SK-N-MC (cell line): ENCODE data around the gene GPR15.

Experiments used
- DNase-seq: peaks from one replicate; pipeline ENCODE4 v3.0.0-alpha.2; 2011; ENCODE audit warnings: low read depth, low spot score
- H3K27ac ChIP-seq: fragments of 200-600 bp; sonication (generic); 2 replicates; pipeline ENCODE4 v1.5.1; 2016; ENCODE audit warnings: mixed run types
- H3K36me3 ChIP-seq: fragments of 200-600 bp; sonication (generic); 2 replicates; pipeline ENCODE4 v1.6.1; 2017; ENCODE audit warnings: antibody characterized with exemption, low read length, mixed read lengths; ENCODE audit not compliant: insufficient read depth
- H3K4me3 ChIP-seq: fragments of 200-600 bp; sonication (generic); 2 replicates; pipeline ENCODE4 v1.5.1; 2016
- H3K9ac ChIP-seq: fragments of 200-600 bp; sonication (generic); 2 replicates; pipeline ENCODE4 v1.8.0; 2017; ENCODE audit warnings: mixed run types, mixed read lengths; ENCODE audit not compliant: insufficient read length
- H3K9me3 ChIP-seq: fragments of 200-600 bp; sonication (generic); 2 replicates; pipeline ENCODE4 v1.6.1; 2017; ENCODE audit warnings: low read depth, mild to moderate bottlenecking, antibody characterized with exemption, low read length, moderate library complexity, mixed read lengths
- EZH2 ChIP-seq: fragments of 200-600 bp; sonication (generic); IDR thresholded peaks from one replicate; pipeline ENCODE4 v1.6.1; 2017; ENCODE audit warnings: antibody characterized with exemption
- FOXP2 ChIP-seq: optimal IDR thresholded peaks from 2 replicates; pipeline ENCODE3; 2011; ENCODE audit warnings: mild to moderate bottlenecking, moderate library complexity; ENCODE audit not compliant: insufficient read depth; ENCODE audit errors: extremely low read length, control extremely low read depth
- POLR2AphosphoS5 ChIP-seq: IDR thresholded peaks from 2 replicates; pipeline ENCODE4 v1.6.1; 2012; ENCODE audit warnings: mild to moderate bottlenecking, low read depth, low read length, borderline replicate concordance

Gene GPR15

GRCh38 chr3:98536456-98537017 is 4.8 kb downstream of the GPR15 start:
- Histone ChIP-seq H3K36me3 (no peaks in the 10 kb centered on the region), H3K9me3 (no peaks in the 10 kb centered on the region), H3K4me3 (no peak overlapping the region), H3K9ac (no peak overlapping the region), H3K27ac (no peak overlapping the region)
- TF ChIP-seq POLR2AphosphoS5 = no peak
- TF ChIP-seq FOXP2 = no peak
- no peak for TF ChIP-seq EZH2
- DNase-seq = no peak

GRCh38 chr3:98540346-98540745 is 8.6 kb downstream of the GPR15 start:
- Histone ChIP-seq H3K9ac (no peak overlapping the region), H3K36me3 (no peaks in the 10 kb centered on the region), H3K4me3 (no peak overlapping the region), H3K9me3 (no peaks in the 10 kb centered on the region), H3K27ac (no peak overlapping the region)
- TF ChIP-seq EZH2 (no peak), POLR2AphosphoS5 (no peak), FOXP2 (no peak)
- no peak for DNase-seq

- H3K4me3 ChIP-seq = no peak overlapping the region
- DNase-seq = no peak
- H3K9ac ChIP-seq = no peak overlapping the region
- H3K36me3 ChIP-seq = no peaks in the 10 kb centered on the region
- no peak overlapping the region for H3K27ac ChIP-seq
- no peak for TF ChIP-seq FOXP2
- TF ChIP-seq EZH2 = no peak
- no peak for TF ChIP-seq POLR2AphosphoS5
- H3K9me3 ChIP-seq = no peaks in the 10 kb centered on the region
Observed at GRCh38 chr3:98541695-98542094, 9.9 kb downstream of the GPR15 start.

GRCh38 chr3:98542623-98543022 is 10.8 kb downstream of the GPR15 start:
- DNase-seq = no peak
- Histone ChIP-seq H3K36me3 (no peaks in the 10 kb centered on the region), H3K9me3 (no peaks in the 10 kb centered on the region), H3K9ac (no peak overlapping the region), H3K4me3 (no peak overlapping the region), H3K27ac (no peak overlapping the region)
- TF ChIP-seq EZH2 (no peak), POLR2AphosphoS5 (no peak), FOXP2 (no peak)

GRCh38 chr3:98545940-98546339 is 14.2 kb downstream of the GPR15 start:
- Histone ChIP-seq H3K4me3 (no peak overlapping the region), H3K9me3 (no peaks in the 10 kb centered on the region), H3K9ac (no peak overlapping the region), H3K36me3 (no peaks in the 10 kb centered on the region), H3K27ac (no peak overlapping the region)
- DNase-seq = no peak
- TF ChIP-seq FOXP2 = no peak
- no peak for TF ChIP-seq POLR2AphosphoS5
- no peak for TF ChIP-seq EZH2

- H3K9ac ChIP-seq = no peak overlapping the region
Observed at GRCh38 chr3:98548544-98548943, 16.8 kb downstream of the GPR15 start.

GRCh38 chr3:98550833-98551232 is 19.1 kb downstream of the GPR15 start:
- no peak overlapping the region for H3K27ac ChIP-seq
- no peaks in the 10 kb centered on the region for H3K36me3 ChIP-seq
- no peaks in the 10 kb centered on the region for H3K9me3 ChIP-seq
- H3K9ac ChIP-seq = no peak overlapping the region
- no peak for TF ChIP-seq POLR2AphosphoS5
- TF ChIP-seq EZH2 = no peak
- no peak overlapping the region for H3K4me3 ChIP-seq
- no peak for DNase-seq

More at GRCh38 chr3:98548544-98548943, 16.8 kb downstream of the GPR15 start:
- no peaks in the 10 kb centered on the region for H3K9me3 ChIP-seq
- H3K4me3 ChIP-seq = no peak overlapping the region
- TF ChIP-seq FOXP2 (no peak), POLR2AphosphoS5 (no peak), EZH2 (no peak)
- no peak overlapping the region for H3K27ac ChIP-seq
- DNase-seq = no peak
- no peaks in the 10 kb centered on the region for H3K36me3 ChIP-seq

- Histone ChIP-seq H3K9ac (no peak overlapping the region), H3K9me3 (no peaks in the 10 kb centered on the region), H3K27ac (no peak overlapping the region), H3K36me3 (no peaks in the 10 kb centered on the region), H3K4me3 (no peak overlapping the region)
- DNase-seq = no peak
- TF ChIP-seq POLR2AphosphoS5 (no peak), FOXP2 (no peak), EZH2 (no peak)
Observed at GRCh38 chr3:98551236-98551635, 19.5 kb downstream of the GPR15 start.

GRCh38 chr3:98551754-98552153 is 20.0 kb downstream of the GPR15 start:
- TF ChIP-seq POLR2AphosphoS5 (no peak), FOXP2 (no peak), EZH2 (no peak)
- Histone ChIP-seq H3K27ac (no peak overlapping the region), H3K4me3 (no peak overlapping the region), H3K9me3 (no peaks in the 10 kb centered on the region), H3K9ac (no peak overlapping the region), H3K36me3 (no peaks in the 10 kb centered on the region)
- DNase-seq = no peak
